HepG2 (cell line): Measurements from ENCODE around the gene VEGFA. TPM values are rescaled to one million over a fixed set of nuclear protein-coding genes. Genes with fewer than 3 reads are reported as not detected.

Experiments
- ATAC-seq: fragments of 200-7000 bp; cut with Tn5 transposase; 3 replicates; pipeline ENCODE4 v1.9.1; 2020; ENCODE audit warnings: mild to moderate bottlenecking, moderate library complexity
- BruUV-seq: library from RNA; stranded (reverse); fragments of 400-500 nt; replicated peaks from 2 replicates; lab custom pipeline; 2021; lab: Mats Ljungman, UMichigan
- CTCF ChIA-PET: fragments of 300-600 bp; formaldehyde crosslinking; extraction: SDS; loops from one replicate; lab custom pipeline; 2021; ENCODE audit warnings: low total read pairs, inconsistent platforms, low intra/inter-chr PET ratio; lab: Yijun Ruan, JAX
- POLR2A ChIA-PET: fragments of 350-600 bp; sonication (Branson Sonifier 250); formaldehyde crosslinking; loops from one replicate; lab custom pipeline; 2020; ENCODE audit warnings: antibody characterized with exemption, inconsistent platforms; lab: Yijun Ruan, JAX
- DNase-seq: peaks from one replicate; pipeline ENCODE4 v3.0.0-alpha.2; 2015; ENCODE audit warnings: low spot score
- FAIRE-seq: peaks from 3 replicates; lab custom pipeline; 2011; peaks lifted over from hg19 to GRCh38; lab: Jason Lieb, UNC
- H2AFZ ChIP-seq: one replicate; pipeline ENCODE4 v1.6.1; 2011; ENCODE audit warnings: low read length, inconsistent platforms
- H3K27ac ChIP-seq: fragments of 300-600 bp; 3 replicates; pipeline ENCODE4 v1.8.0; 2011; ENCODE audit warnings: mixed run types, mild to moderate bottlenecking, mixed read lengths, low read length, inconsistent platforms; ENCODE audit not compliant: insufficient read depth; ENCODE audit errors: extremely low read length
- H3K27me3 ChIP-seq, 2 experiments: fragments of 200-600 bp in 1 of 2; 2 replicates in 1 of 2; 3 replicates in 1 of 2; pipeline versions ENCODE4 v1.6.0 to v1.8.0; 2011; ENCODE audit warnings: low read length in 2 of 2, mild to moderate bottlenecking in 2 of 2, moderate library complexity in 2 of 2, inconsistent platforms in 1 of 2; ENCODE audit not compliant: insufficient read depth in 2 of 2, control insufficient read depth in 1 of 2
- H3K36me3 ChIP-seq, 2 experiments: fragments of 200-600 bp in 1 of 2; replicated peaks in 1 of 2; 2 replicates in 1 of 2; 3 replicates in 1 of 2; pipeline versions ENCODE4 v1.5.1 to v1.8.0; 2011; ENCODE audit warnings: low read length in 2 of 2, inconsistent platforms in 1 of 2; ENCODE audit not compliant: insufficient read depth in 2 of 2, control insufficient read depth in 1 of 2
- H3K4me1 ChIP-seq: 2 replicates; pipeline ENCODE4 v1.5.1; 2012; ENCODE audit warnings: low read length, inconsistent platforms; ENCODE audit not compliant: insufficient read depth
- H3K4me2 ChIP-seq: 2 replicates; pipeline ENCODE4 v1.6.0; 2011; ENCODE audit warnings: low read depth, low read length, inconsistent platforms
- H3K4me3 ChIP-seq, 3 experiments: fragments of 200-600 bp in 1 of 3; sonication (generic), shearing (Covaris generic) in 1 of 3; replicated peaks in 1 of 3; 2 replicates each; pipeline ENCODE4 v1.5.1; 2011 to 2016; ENCODE audit warnings: low read length in 3 of 3, inconsistent platforms in 2 of 3, low read depth in 2 of 3, mild to moderate bottlenecking in 2 of 3, control low read depth in 1 of 3, mixed read lengths in 1 of 3; ENCODE audit not compliant: insufficient read depth in 1 of 3
- H3K79me2 ChIP-seq: one replicate; pipeline ENCODE4 v1.6.1; 2011; ENCODE audit warnings: low read length, inconsistent platforms; ENCODE audit not compliant: insufficient read depth
- H3K9ac ChIP-seq: 2 replicates; pipeline ENCODE4 v1.6.0; 2011; ENCODE audit warnings: mild to moderate bottlenecking, low read depth, low read length, inconsistent platforms; ENCODE audit not compliant: insufficient read depth
- H3K9me3 ChIP-seq: 2 replicates; pipeline ENCODE4 v1.5.1; 2012; ENCODE audit warnings: mild to moderate bottlenecking, low read length
- H4K20me1 ChIP-seq: 2 replicates; pipeline ENCODE4 v1.6.0; 2011; ENCODE audit warnings: inconsistent platforms, mild to moderate bottlenecking, low read length, moderate library complexity; ENCODE audit not compliant: insufficient read depth
- CBX2 ChIP-seq, 2 experiments: fragments of 200-600 bp in 1 of 2; sonication (generic); formaldehyde crosslinking in 1 of 2; IDR thresholded peaks; 2 replicates each; pipeline versions ENCODE4 v1.7.0 to v1.8.1; 2018 to 2022; ENCODE audit warnings: low read depth in 2 of 2, low read length in 1 of 2, mild to moderate bottlenecking in 1 of 2, missing genetic modification reagents in 1 of 2
- HNRNPL ChIP-seq: fragments of 200-400 bp; formaldehyde crosslinking; IDR thresholded peaks from 2 replicates; pipeline ENCODE4 v1.6.1; 2017; ENCODE audit warnings: mild to moderate bottlenecking, low read depth, low read length
- MIXL1 ChIP-seq: IDR thresholded peaks from 2 replicates; pipeline ENCODE4 v1.6.1; 2016
- MLLT10 ChIP-seq: sonication (generic); formaldehyde crosslinking; IDR thresholded peaks from 2 replicates; pipeline ENCODE4 v1.4.0; 2020; ENCODE audit warnings: missing genetic modification reagents
- NFRKB ChIP-seq: fragments of 450-650 bp; IDR thresholded peaks from 2 replicates; pipeline ENCODE4 v1.6.1; 2017
- SOX6 ChIP-seq, 2 experiments: fragments of 450-650 bp in 1 of 2; sonication (generic) in 1 of 2; formaldehyde crosslinking in 1 of 2; IDR thresholded peaks; 2 replicates each; pipeline versions ENCODE4 v1.4.0 to v1.6.1; 2017 to 2020; ENCODE audit warnings: antibody characterized with exemption in 1 of 2, mild to moderate bottlenecking in 1 of 2, missing genetic modification reagents in 1 of 2
- SYNCRIP ChIP-seq: fragments of 200-400 bp; formaldehyde crosslinking; IDR thresholded peaks from 2 replicates; pipeline ENCODE4 v1.6.1; 2018; ENCODE audit warnings: mild to moderate bottlenecking, low read depth, low read length; ENCODE audit not compliant: insufficient read depth
- ZFP82 ChIP-seq: sonication (generic); formaldehyde crosslinking; IDR thresholded peaks from 2 replicates; pipeline ENCODE4 v1.5.1; 2020; ENCODE audit warnings: mild to moderate bottlenecking, missing genetic modification reagents, borderline replicate concordance
- ZFYVE20 ChIP-seq: sonication (generic); formaldehyde crosslinking; IDR thresholded peaks from 2 replicates; pipeline ENCODE4 v1.8.0; 2023; ENCODE audit warnings: low read depth, mild to moderate bottlenecking, moderate library complexity, missing genetic modification reagents, borderline replicate concordance
- ZNF207 ChIP-seq: fragments of 450-650 bp; IDR thresholded peaks from 2 replicates; pipeline ENCODE4 v1.6.1; 2016; ENCODE audit warnings: antibody characterized with exemption, borderline replicate concordance
- ZNF563 ChIP-seq: sonication (generic); formaldehyde crosslinking; IDR thresholded peaks from 2 replicates; pipeline ENCODE4 v1.8.0; 2022; ENCODE audit warnings: mild to moderate bottlenecking, moderate library complexity, missing genetic modification reagents
- ZNF720 ChIP-seq: sonication (generic); formaldehyde crosslinking; IDR thresholded peaks from 2 replicates; pipeline ENCODE4 v1.4.0; 2020; ENCODE audit warnings: missing genetic modification reagents
- ZNF781 ChIP-seq: sonication (generic); formaldehyde crosslinking; IDR thresholded peaks from 2 replicates; pipeline ENCODE4 v1.5.1; 2020; ENCODE audit warnings: borderline replicate concordance, mild to moderate bottlenecking, missing genetic modification reagents; ENCODE audit errors: not compliant biosample characterization
- ZNF839 ChIP-seq: sonication (generic); formaldehyde crosslinking; IDR thresholded peaks from 2 replicates; pipeline ENCODE4 v1.4.0; 2020; ENCODE audit warnings: missing genetic modification reagents, mild to moderate bottlenecking, borderline replicate concordance
- ZSCAN20 ChIP-seq: sonication (generic); formaldehyde crosslinking; IDR thresholded peaks from 2 replicates; pipeline ENCODE4 v1.4.0; 2020; ENCODE audit warnings: missing genetic modification reagents, mild to moderate bottlenecking, borderline replicate concordance
- WGBS: methylation state at CpG from one replicate; pipeline ENCODE4 v1.1.6; 2017; ENCODE audit warnings: low lambda C conversion rate; 5-methylcytosine and 5-hydroxymethylcytosine counted together
- in situ Hi-C: cut with HindIII; loops from 2 replicates; pipeline ENCODE4 v1.10.0; 2017; ENCODE audit warnings: low pct_unique_long_range_greater_than_20kb; ENCODE audit not compliant: extremely low pct_ligation_motif_present
- intact Hi-C: fragments of 100-400 bp; cut with micrococcal nuclease; formaldehyde crosslinking; loops from one replicate; pipeline ENCODE4 v1.10.0; 2022; ENCODE audit not compliant: unreplicated experiment
- polyA plus RNA-seq, 8 experiments: library from polyadenylated mRNA; depleted of rRNA in 3 of 8; stranded (reverse) in 7 of 8; unstranded in 1 of 8; fragments of >200 nt; fragmentation: Illumina TruSeq in 4 of 8; extraction: Trizol in 4 of 8; gene quantifications; 2 replicates each; pipeline versions ENCODE4 v1.2.1 to v1.2.3, GENCODE V29; 2011 to 2016; ENCODE audit warnings: low read depth in 4 of 8, missing spikeins in 1 of 8, mixed read lengths in 1 of 8; ENCODE audit not compliant: insufficient read depth in 1 of 8
- total RNA-seq, 5 experiments: library from RNA; depleted of rRNA; stranded (reverse); fragments of >200 nt; fragmentation: Illumina TruSeq; extraction: Trizol; gene quantifications; 2 replicates each; pipeline ENCODE4 v1.2.3, GENCODE V29; 2016; ENCODE audit warnings: low read depth in 1 of 5
- TF ChIP-seq, protein P1 (sequence below): sonication (generic); formaldehyde crosslinking; IDR thresholded peaks from 2 replicates; pipeline ENCODE4 v1.4.0; 2020; ENCODE audit warnings: mild to moderate bottlenecking, low read depth, missing genetic modification reagents
- TF ChIP-seq, protein P2 (sequence below): sonication (generic); formaldehyde crosslinking; IDR thresholded peaks from 2 replicates; pipeline ENCODE4 v1.4.0; 2020; ENCODE audit warnings: mild to moderate bottlenecking, missing genetic modification reagents
- TF ChIP-seq, protein P3 (sequence below): sonication (generic); formaldehyde crosslinking; IDR thresholded peaks from 2 replicates; pipeline ENCODE4 v1.4.0; 2020; ENCODE audit warnings: missing genetic modification reagents

VEGFA gene
- total and polyA plus RNA-seq, 2 of the 13 experiments (the other 11 are each of a cell fraction or from before 2014, with no cell fraction given) = 68.1 to 629 TPM

DNA sequence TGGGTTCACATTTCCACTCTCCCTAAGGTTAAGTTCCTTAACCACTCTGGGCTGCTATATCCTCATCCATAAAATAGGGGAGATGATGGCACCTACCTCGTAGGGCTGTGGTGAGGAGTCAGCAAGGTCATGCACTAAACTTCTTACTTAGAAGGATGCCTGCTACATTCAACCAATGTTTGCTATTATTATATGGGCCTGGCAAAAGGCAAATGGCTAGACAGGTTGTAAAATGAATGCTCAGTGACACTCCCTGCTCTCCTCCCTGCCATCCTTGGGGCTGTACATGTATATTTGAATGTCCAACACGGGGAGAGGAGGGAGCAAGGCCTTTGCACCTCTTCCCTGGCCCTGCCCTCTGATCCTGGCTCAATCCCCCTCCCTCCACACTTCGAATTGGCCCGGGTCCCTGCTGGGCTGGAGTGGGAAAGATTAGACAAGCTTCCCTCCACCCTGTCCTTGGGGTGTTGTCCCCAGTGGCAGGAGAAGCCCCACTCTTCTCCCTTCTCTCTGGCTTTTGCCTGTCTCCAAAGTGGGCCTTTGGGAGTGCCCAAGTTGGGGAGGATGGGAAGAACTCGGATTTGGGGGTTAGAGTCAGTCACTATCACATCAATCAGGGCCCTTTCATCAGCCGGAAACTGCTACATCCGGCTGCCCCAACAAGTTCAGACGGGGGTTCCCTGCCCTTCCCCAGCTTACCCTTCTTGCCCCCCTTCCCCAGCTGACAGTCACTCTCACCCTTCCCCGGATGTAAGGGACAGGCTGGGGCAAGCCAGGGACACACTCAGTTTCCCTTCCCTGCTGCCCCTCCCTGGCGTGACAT, 36.3 kb upstream of the VEGFA start:
- Histone ChIP-seq H3K27ac (no peak overlapping the region), H3K79me2 (no peaks in the 10 kb centered on the region), H3K4me2 (peak overlapping the region; percentile 54), H3K27me3 (no peaks in the 10 kb centered on the region), H3K4me1 (peaks cover 57% of the 10 kb centered on the region), H3K36me3 (no peaks in the 10 kb centered on the region), H3K4me3 (peak overlapping the region in 1 of 3 experiments; percentile 32; a peak in 1 of 6 replicates), H4K20me1 (no peaks in the 10 kb centered on the region), H2AFZ (no peak overlapping the region), H3K9ac (no peak overlapping the region), H3K9me3 (no peaks in the 10 kb centered on the region)
- ChIA-PET POLR2A (interaction anchor here (1.0 kb wide), 1 partner anchor 9 kb away, joined by 4 read pairs; no protein-coding TSS in a partner anchor), CTCF (no interaction called here)
- in situ Hi-C loops (no loop called here), intact Hi-C loops (no loop called here)
- FAIRE-seq = peak; percentile 21
- DNase-seq = no peak
- BruUV-seq = no TSS peak
- WGBS = 3% methylated on average over 10 of the region's 10 CpGs
- peak; percentile 31; the same call in 2 of the 3 replicates for ATAC-seq
- no peak for TF ChIP-seq ZSCAN20
- no peak for TF ChIP-seq ZFYVE20
- no peak for TF ChIP-seq ZNF720 (CRISPR knock-in tag)
- no peak for TF ChIP-seq ZNF207
- no peak for TF ChIP-seq ZNF781
- no peak for TF ChIP-seq SYNCRIP
- TF ChIP-seq HNRNPL = no peak
- TF ChIP-seq SOX6 (IDR thresholded peaks at IDR 0.05) = no peak
- TF ChIP-seq SOX6 (CRISPR knock-in tag; IDR thresholded peaks at IDR 0.05) = peak; percentile 17; the same call in 1 of the 2 replicates
- no peak for TF ChIP-seq CBX2 (IDR thresholded peaks at IDR 0.05; ENCODE audit: low read depth, low read length)
- TF ChIP-seq CBX2 (CRISPR knock-in tag; IDR thresholded peaks at IDR 0.05; ENCODE audit: low read depth) = no peak
- TF ChIP-seq ZNF563 (CRISPR knock-in tag) = no peak
- TF ChIP-seq ZFP82 = no peak
- TF ChIP-seq, protein P1, sequence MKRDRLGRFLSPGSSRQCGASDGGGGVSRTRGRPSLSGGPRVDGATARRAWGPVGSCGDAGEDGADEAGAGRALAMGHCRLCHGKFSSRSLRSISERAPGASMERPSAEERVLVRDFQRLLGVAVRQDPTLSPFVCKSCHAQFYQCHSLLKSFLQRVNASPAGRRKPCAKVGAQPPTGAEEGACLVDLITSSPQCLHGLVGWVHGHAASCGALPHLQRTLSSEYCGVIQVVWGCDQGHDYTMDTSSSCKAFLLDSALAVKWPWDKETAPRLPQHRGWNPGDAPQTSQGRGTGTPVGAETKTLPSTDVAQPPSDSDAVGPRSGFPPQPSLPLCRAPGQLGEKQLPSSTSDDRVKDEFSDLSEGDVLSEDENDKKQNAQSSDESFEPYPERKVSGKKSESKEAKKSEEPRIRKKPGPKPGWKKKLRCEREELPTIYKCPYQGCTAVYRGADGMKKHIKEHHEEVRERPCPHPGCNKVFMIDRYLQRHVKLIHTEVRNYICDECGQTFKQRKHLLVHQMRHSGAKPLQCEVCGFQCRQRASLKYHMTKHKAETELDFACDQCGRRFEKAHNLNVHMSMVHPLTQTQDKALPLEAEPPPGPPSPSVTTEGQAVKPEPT (CRISPR knock-in tag) = no peak
- no peak for TF ChIP-seq MLLT10 (CRISPR knock-in tag)
- TF ChIP-seq, protein P2, sequence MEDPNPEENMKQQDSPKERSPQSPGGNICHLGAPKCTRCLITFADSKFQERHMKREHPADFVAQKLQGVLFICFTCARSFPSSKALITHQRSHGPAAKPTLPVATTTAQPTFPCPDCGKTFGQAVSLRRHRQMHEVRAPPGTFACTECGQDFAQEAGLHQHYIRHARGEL (CRISPR knock-in tag) = no peak
- no peak for TF ChIP-seq ZNF839
- no peak for TF ChIP-seq NFRKB
- TF ChIP-seq MIXL1 (CRISPR knock-in tag) = no peak
- TF ChIP-seq, protein P3, sequence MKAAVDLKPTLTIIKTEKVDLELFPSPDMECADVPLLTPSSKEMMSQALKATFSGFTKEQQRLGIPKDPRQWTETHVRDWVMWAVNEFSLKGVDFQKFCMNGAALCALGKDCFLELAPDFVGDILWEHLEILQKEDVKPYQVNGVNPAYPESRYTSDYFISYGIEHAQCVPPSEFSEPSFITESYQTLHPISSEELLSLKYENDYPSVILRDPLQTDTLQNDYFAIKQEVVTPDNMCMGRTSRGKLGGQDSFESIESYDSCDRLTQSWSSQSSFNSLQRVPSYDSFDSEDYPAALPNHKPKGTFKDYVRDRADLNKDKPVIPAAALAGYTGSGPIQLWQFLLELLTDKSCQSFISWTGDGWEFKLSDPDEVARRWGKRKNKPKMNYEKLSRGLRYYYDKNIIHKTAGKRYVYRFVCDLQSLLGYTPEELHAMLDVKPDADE (CRISPR knock-in tag) = no peak
